Lower leg skin (tissue), 3 donors: Measurements from ENCODE around the gene BEX2.

Source experiments
- POLR2A ChIP-seq, 2 donors: fragments of 450-650 bp; IDR thresholded peaks; one replicate each; pipeline ENCODE4 v1.6.1; 2016 to 2017; ENCODE audit warnings: antibody characterized with exemption in 2 of 2, mild to moderate bottlenecking in 1 of 2, moderate library complexity in 1 of 2
- TF ChIP-seq, protein P1 (sequence below), 3 donors: fragments of 450-650 bp; IDR thresholded peaks; one replicate each; pipeline ENCODE4 v1.5.1; 2016; ENCODE audit warnings: antibody characterized with exemption in 3 of 3, mild to moderate bottlenecking in 3 of 3, moderate library complexity in 2 of 3

GRCh38 chrX:103304705-103305104 lies 6.1 kb downstream of the BEX2 start:
- TF ChIP-seq, protein P1, sequence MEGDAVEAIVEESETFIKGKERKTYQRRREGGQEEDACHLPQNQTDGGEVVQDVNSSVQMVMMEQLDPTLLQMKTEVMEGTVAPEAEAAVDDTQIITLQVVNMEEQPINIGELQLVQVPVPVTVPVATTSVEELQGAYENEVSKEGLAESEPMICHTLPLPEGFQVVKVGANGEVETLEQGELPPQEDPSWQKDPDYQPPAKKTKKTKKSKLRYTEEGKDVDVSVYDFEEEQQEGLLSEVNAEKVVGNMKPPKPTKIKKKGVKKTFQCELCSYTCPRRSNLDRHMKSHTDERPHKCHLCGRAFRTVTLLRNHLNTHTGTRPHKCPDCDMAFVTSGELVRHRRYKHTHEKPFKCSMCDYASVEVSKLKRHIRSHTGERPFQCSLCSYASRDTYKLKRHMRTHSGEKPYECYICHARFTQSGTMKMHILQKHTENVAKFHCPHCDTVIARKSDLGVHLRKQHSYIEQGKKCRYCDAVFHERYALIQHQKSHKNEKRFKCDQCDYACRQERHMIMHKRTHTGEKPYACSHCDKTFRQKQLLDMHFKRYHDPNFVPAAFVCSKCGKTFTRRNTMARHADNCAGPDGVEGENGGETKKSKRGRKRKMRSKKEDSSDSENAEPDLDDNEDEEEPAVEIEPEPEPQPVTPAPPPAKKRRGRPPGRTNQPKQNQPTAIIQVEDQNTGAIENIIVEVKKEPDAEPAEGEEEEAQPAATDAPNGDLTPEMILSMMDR (IDR thresholded peaks at IDR 0.05), result no peak
- TF ChIP-seq POLR2A (IDR thresholded peaks at IDR 0.05), result no peak
